C4-2B (cell line): ENCODE data around the gene SSTR1.

ENCODE experiments used
- H3K27ac ChIP-seq: fragments of 450-650 bp; 2 replicates; pipeline ENCODE4 v1.5.1; 2017
- ZFX ChIP-seq: fragments of 450-650 bp; IDR thresholded peaks from 2 replicates; pipeline ENCODE4 v1.6.1; 2017
- TF ChIP-seq, protein P1 (sequence below): fragments of 450-650 bp; conservative IDR thresholded peaks from 2 replicates; pipeline ENCODE4 v1.5.1; 2017; ENCODE audit warnings: mild to moderate bottlenecking

The SSTR1 gene

DNA sequence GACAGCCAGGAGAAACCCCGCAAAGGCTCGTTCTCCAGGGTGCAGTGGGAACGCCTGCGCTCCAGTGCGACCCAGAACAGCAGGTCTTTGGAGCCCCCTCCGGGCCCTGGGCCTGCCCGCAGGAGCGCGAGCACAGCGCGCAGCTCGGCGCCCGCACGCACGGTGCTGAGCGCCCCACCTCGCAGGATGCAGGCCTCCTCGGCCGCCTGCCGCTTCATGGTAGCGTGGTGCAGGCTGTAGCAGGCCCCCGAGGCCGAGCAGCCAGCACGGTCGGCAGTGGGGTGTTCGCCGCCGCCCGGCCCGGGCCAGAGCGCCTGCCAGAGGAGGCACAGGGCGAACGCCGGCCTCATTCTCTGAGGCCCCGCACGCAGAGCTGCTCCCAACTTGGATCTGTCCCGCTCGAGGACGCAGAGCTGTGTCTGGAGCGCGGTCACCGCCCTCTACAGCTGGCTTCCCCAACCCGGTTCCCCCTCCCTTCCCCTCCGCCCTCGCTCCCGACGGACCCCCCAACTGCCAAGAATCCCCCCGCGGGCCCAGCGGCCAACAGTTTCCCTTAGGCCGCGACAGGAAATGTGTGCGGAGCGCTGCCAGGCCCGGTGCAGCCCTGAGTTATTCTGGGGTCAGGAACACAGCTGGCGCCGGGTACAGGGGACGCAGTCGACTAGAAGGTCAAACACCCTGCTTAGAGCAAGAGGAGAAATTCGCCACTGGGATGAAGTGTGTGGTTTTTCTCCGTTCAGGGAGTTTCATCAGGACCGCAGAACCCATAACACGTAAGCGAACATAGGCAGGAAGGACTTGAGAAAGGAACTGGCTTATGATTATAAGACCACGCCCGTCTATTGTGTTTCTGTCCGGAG lies 48.2 kb downstream of the SSTR1 start, which contains the start of gene CLEC14A:
Gene CLEC14A (minus strand): TSS at position 421 of the 860 bp plus-strand sequence. CDS start 71 bp downstream, at position 350.
- H3K27ac ChIP-seq: no peak within 1 kb of the TSS
- TF ChIP-seq, protein P1, sequence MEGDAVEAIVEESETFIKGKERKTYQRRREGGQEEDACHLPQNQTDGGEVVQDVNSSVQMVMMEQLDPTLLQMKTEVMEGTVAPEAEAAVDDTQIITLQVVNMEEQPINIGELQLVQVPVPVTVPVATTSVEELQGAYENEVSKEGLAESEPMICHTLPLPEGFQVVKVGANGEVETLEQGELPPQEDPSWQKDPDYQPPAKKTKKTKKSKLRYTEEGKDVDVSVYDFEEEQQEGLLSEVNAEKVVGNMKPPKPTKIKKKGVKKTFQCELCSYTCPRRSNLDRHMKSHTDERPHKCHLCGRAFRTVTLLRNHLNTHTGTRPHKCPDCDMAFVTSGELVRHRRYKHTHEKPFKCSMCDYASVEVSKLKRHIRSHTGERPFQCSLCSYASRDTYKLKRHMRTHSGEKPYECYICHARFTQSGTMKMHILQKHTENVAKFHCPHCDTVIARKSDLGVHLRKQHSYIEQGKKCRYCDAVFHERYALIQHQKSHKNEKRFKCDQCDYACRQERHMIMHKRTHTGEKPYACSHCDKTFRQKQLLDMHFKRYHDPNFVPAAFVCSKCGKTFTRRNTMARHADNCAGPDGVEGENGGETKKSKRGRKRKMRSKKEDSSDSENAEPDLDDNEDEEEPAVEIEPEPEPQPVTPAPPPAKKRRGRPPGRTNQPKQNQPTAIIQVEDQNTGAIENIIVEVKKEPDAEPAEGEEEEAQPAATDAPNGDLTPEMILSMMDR: no peak
- no peak for TF ChIP-seq ZFX

DNA sequence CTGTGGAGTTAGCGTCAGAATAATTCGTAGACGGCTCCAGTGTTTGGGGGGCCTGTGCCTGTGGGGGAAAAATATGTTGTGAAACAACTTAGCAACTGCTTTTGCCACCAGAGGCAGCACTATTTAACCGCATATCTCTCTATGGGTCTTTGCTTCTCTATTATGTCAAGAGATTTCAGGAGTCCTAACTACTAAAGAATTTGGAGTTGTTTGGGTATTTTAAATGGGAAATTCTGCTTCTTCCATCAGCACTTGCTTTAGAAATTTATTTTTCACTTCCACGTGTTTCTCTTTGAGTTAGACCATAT lies 48.8 kb downstream of the SSTR1 start:
- no peak overlapping the region for H3K27ac ChIP-seq
- TF ChIP-seq, protein P1: no peak
- TF ChIP-seq ZFX: no peak

DNA sequence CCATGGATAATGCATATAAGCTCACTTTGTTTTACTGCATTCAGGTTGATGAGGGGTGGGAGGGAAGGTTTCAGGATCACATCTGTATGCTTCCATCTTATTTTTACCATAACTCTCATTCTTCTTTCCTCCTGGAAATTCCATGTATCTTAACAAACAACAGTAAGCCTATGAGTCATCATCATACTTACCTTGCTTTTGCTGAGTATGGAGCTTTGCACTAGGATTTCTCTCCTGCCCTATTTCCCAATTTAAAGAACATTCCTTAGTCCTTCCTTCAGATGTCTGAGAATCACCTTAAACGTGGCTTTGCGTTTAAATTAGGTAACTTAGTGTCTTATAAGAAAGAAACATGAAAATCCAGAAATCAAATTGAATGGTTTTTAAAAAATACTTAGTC lies 49.8 kb downstream of the SSTR1 start:
- TF ChIP-seq, protein P1: no peak
- no peak for TF ChIP-seq ZFX
- no peak overlapping the region for H3K27ac ChIP-seq

DNA sequence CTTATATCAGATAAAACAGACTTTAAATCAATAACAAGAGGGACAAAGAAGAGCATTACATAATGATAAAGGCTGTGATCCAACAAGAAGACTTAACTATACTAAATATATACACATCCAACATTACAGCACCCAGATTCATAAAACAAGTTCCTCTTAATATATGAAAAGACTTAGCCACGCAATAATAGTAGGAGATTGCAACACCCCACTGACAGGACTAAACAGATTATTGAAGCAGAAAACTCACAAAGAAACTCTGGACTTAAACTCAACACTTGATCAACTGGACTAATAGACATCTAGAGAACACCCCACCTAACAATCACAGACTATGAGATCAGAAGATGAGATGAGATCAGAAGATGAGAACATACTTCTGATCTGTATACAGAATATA lies 53.9 kb downstream of the SSTR1 start:
- no peak for TF ChIP-seq ZFX
- TF ChIP-seq, protein P1: no peak

More for the DNA sequence above, 53.9 kb downstream of the SSTR1 start:
- no peak overlapping the region for H3K27ac ChIP-seq
